ENCODE results near the gene NIBAN1. TPM values are rescaled to one million over a fixed set of nuclear protein-coding genes. Genes with fewer than 3 reads are reported as not detected.

The NIBAN1 gene
- total and polyA plus RNA-seq, 2 experiments from 2014 or later, result 6.9 to 11.1 TPM

DNA sequence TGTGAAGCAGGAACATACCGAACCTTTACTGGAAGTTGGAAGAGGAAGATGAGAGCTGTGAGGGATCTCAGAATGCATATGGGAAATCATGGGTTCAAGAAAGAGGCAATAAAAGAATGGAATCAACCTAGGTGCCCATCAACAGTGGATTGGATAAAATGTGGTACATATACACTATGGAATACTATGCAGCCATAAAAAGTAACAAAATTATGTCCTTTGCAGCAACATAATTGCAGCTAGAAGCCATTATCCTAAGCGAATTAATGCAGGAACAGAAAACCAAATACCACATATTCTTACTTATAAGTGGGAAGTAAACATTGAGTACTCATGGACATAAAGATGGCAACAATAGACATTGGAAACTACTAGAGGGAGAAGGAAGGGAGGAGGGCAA, 40.4 kb downstream of the NIBAN1 start:
- no peaks in the 10 kb centered on the region for H3K27me3 ChIP-seq
- DNase-seq (ENCODE audit: low spot score), result no peak
- TF ChIP-seq, protein P1, sequence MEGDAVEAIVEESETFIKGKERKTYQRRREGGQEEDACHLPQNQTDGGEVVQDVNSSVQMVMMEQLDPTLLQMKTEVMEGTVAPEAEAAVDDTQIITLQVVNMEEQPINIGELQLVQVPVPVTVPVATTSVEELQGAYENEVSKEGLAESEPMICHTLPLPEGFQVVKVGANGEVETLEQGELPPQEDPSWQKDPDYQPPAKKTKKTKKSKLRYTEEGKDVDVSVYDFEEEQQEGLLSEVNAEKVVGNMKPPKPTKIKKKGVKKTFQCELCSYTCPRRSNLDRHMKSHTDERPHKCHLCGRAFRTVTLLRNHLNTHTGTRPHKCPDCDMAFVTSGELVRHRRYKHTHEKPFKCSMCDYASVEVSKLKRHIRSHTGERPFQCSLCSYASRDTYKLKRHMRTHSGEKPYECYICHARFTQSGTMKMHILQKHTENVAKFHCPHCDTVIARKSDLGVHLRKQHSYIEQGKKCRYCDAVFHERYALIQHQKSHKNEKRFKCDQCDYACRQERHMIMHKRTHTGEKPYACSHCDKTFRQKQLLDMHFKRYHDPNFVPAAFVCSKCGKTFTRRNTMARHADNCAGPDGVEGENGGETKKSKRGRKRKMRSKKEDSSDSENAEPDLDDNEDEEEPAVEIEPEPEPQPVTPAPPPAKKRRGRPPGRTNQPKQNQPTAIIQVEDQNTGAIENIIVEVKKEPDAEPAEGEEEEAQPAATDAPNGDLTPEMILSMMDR (IDR thresholded peaks at IDR 0.05; ENCODE audit: poor library complexity), result no peak
- TF ChIP-seq EZH2 (IDR thresholded peaks at IDR 0.05; ENCODE audit: borderline replicate concordance) (no peak), EZH2phosphoT487 (IDR thresholded peaks at IDR 0.05; ENCODE audit: low read depth, severe bottlenecking, unreplicated experiment) (no peak)
- H3K4me1 ChIP-seq (ENCODE audit: insufficient read depth), result peaks cover 3% of the 10 kb centered on the region
- H2AFZ ChIP-seq, result no peak overlapping the region
- H3K79me2 ChIP-seq, result no peaks in the 10 kb centered on the region
- H3K9me2 ChIP-seq (replicated peaks; ENCODE audit: insufficient read depth), result no peaks in the 10 kb centered on the region
- no peaks in the 10 kb centered on the region for H3K9me3 ChIP-seq (ENCODE audit: low read depth)
- H3K4me3 ChIP-seq, result no peak overlapping the region
- no peaks in the 10 kb centered on the region for H3K36me3 ChIP-seq (replicated peaks; ENCODE audit: insufficient read depth, low read depth)
- no peak overlapping the region for H3K4me2 ChIP-seq
- no peaks in the 10 kb centered on the region for H4K20me1 ChIP-seq (ENCODE audit: insufficient read depth, poor library complexity, severe bottlenecking)
- no peak overlapping the region for H3K27ac ChIP-seq
- 97% methylated on average over 2 of the region's 2 CpGs for WGBS (ENCODE audit: low lambda C conversion rate, missing lambda C conversion rate)

DNA sequence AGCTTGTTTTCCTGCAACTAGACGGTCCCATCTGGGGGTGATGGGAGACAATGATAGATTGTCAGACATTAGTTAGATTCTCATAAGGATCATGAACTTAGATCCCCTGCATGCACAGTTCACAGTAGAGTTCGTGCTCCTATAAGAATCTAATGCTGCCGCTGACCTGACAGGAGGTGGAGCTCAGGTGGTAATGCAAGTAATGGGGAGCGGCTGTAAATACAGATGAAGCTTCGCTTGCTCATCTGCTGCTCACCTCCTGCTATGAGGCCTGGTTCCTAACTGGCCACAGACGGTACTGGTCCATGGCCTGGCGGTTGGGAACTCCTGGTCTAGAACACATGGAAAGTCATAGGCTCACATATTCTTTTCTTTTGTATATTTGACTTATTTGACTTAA, 42.0 kb downstream of the NIBAN1 start:
- no peak overlapping the region for H3K4me3 ChIP-seq
- H3K36me3 ChIP-seq (replicated peaks; ENCODE audit: insufficient read depth, low read depth), result no peaks in the 10 kb centered on the region
- H3K4me1 ChIP-seq (ENCODE audit: insufficient read depth), result peaks cover 3% of the 10 kb centered on the region
- H3K9me2 ChIP-seq (replicated peaks; ENCODE audit: insufficient read depth), result no peaks in the 10 kb centered on the region
- H4K20me1 ChIP-seq (ENCODE audit: insufficient read depth, poor library complexity, severe bottlenecking), result no peaks in the 10 kb centered on the region
- 91% methylated on average over 7 of the region's 7 CpGs for WGBS (ENCODE audit: low lambda C conversion rate, missing lambda C conversion rate)
- TF ChIP-seq EZH2 (IDR thresholded peaks at IDR 0.05; ENCODE audit: borderline replicate concordance), result no peak
- TF ChIP-seq, protein P1 (IDR thresholded peaks at IDR 0.05; ENCODE audit: poor library complexity), result no peak
- no peak for TF ChIP-seq EZH2phosphoT487 (IDR thresholded peaks at IDR 0.05; ENCODE audit: low read depth, severe bottlenecking, unreplicated experiment)
- H3K27me3 ChIP-seq, result no peaks in the 10 kb centered on the region
- H3K4me2 ChIP-seq, result no peak overlapping the region
- no peak overlapping the region for H2AFZ ChIP-seq
- no peaks in the 10 kb centered on the region for H3K9me3 ChIP-seq (ENCODE audit: low read depth)
- DNase-seq (ENCODE audit: low spot score), result no peak
- no peak overlapping the region for H3K27ac ChIP-seq
- no peaks in the 10 kb centered on the region for H3K79me2 ChIP-seq

DNA sequence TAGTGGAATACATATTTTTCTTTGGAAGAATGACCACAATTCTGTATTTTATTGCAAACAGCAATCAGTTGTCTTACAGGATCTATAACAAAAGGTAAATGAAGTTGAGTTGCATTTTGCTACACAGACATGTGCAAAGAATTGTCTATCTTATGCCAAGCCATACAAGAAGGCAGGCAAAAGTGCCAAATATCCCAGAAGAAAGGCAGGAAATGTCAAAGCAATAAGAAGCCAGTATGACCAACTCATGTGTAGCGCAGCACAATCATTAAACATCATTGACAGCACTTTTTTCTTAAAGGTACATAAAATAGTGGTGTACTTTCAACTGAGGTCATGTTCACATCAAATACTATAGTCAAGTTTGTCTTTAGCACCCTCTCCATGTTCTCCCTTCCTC, 42.7 kb downstream of the NIBAN1 start:
- WGBS (ENCODE audit: low lambda C conversion rate, missing lambda C conversion rate), result 96% methylated on average over 1 of the region's 1 CpG
- no peaks in the 10 kb centered on the region for H3K36me3 ChIP-seq (replicated peaks; ENCODE audit: insufficient read depth, low read depth)
- no peaks in the 10 kb centered on the region for H3K79me2 ChIP-seq
- H3K9me3 ChIP-seq (ENCODE audit: low read depth), result no peaks in the 10 kb centered on the region
- no peak overlapping the region for H2AFZ ChIP-seq
- no peak for DNase-seq (ENCODE audit: low spot score)
- H3K27me3 ChIP-seq, result no peaks in the 10 kb centered on the region
- H3K4me3 ChIP-seq, result no peak overlapping the region
- TF ChIP-seq, protein P1 (IDR thresholded peaks at IDR 0.05; ENCODE audit: poor library complexity), result no peak
- no peak for TF ChIP-seq EZH2 (IDR thresholded peaks at IDR 0.05; ENCODE audit: borderline replicate concordance)
- TF ChIP-seq EZH2phosphoT487 (IDR thresholded peaks at IDR 0.05; ENCODE audit: low read depth, severe bottlenecking, unreplicated experiment), result no peak
- H3K4me2 ChIP-seq, result no peak overlapping the region
- peaks cover 3% of the 10 kb centered on the region for H3K4me1 ChIP-seq (ENCODE audit: insufficient read depth)
- no peaks in the 10 kb centered on the region for H3K9me2 ChIP-seq (replicated peaks; ENCODE audit: insufficient read depth)
- no peak overlapping the region for H3K27ac ChIP-seq
- H4K20me1 ChIP-seq (ENCODE audit: insufficient read depth, poor library complexity, severe bottlenecking), result no peaks in the 10 kb centered on the region

DNA sequence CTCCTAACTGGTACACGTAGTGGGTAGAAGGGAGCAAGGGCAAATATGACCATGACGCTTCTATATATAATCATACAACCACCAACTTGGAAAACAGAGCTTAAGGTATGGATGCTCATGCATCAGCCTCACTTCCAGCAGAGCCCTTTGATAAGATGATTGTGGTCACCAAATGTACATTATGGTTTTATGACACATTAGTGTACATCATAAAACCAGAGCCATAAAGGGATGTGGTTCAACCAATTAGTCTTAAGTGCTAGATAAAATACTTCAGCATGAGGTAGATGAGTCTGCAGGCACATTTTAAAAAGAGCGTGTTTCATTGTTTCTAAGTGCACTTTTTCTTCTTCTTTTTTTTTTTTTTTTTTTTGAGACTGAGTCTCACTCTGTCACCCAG, 43.7 kb downstream of the NIBAN1 start:
- H2AFZ ChIP-seq, result no peak overlapping the region
- no peak overlapping the region for H3K4me2 ChIP-seq
- H3K36me3 ChIP-seq (replicated peaks; ENCODE audit: insufficient read depth, low read depth), result no peaks in the 10 kb centered on the region
- TF ChIP-seq EZH2phosphoT487 (IDR thresholded peaks at IDR 0.05; ENCODE audit: low read depth, severe bottlenecking, unreplicated experiment) (no peak), EZH2 (IDR thresholded peaks at IDR 0.05; ENCODE audit: borderline replicate concordance) (no peak)
- TF ChIP-seq, protein P1 (IDR thresholded peaks at IDR 0.05; ENCODE audit: poor library complexity), result no peak
- DNase-seq (ENCODE audit: low spot score), result no peak
- no peaks in the 10 kb centered on the region for H4K20me1 ChIP-seq (ENCODE audit: insufficient read depth, poor library complexity, severe bottlenecking)
- no peak overlapping the region for H3K4me3 ChIP-seq
- no peak overlapping the region for H3K27ac ChIP-seq
- H3K9me2 ChIP-seq (replicated peaks; ENCODE audit: insufficient read depth), result no peaks in the 10 kb centered on the region
- no peaks in the 10 kb centered on the region for H3K9me3 ChIP-seq (ENCODE audit: low read depth)
- H3K4me1 ChIP-seq (ENCODE audit: insufficient read depth), result peaks cover 3% of the 10 kb centered on the region
- no peaks in the 10 kb centered on the region for H3K27me3 ChIP-seq
- 68% methylated on average over 3 of the region's 3 CpGs for WGBS (ENCODE audit: low lambda C conversion rate, missing lambda C conversion rate)
- no peaks in the 10 kb centered on the region for H3K79me2 ChIP-seq
